Measurements from ENCODE around the gene DIRAS1.

DIRAS1 gene

DNA sequence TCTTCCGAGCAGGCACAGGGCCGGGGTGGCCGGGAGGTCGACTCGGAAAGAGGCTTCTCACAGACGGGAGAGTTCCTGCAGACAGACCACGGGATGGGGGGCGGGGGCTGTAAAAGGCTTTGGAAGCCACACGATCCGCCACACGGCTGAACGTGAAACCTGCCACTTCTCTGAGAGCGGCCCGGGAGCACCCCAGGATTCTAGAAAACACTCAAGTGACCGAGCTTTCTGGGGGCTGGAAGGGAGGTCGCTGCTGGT, 34.2 kb upstream of the DIRAS1 start:
- Histone ChIP-seq H3K4me3 (ENCODE audit: low read length) (no peak overlapping the region), H3K9me2 (replicated peaks; ENCODE audit: control insufficient read depth, low read length) (no peaks in the 10 kb centered on the region), H4K20me1 (ENCODE audit: control insufficient read depth, insufficient read depth, low read depth, low read length) (no peaks in the 10 kb centered on the region), H3K36me3 (ENCODE audit: control insufficient read depth, low read length) (peaks cover 50% of the 10 kb centered on the region), H3K79me2 (ENCODE audit: control insufficient read depth, low read length) (no peaks in the 10 kb centered on the region), H3K27ac (ENCODE audit: low read depth, low read length) (no peak overlapping the region), H3K4me1 (ENCODE audit: control insufficient read depth, low read length) (peaks cover 10% of the 10 kb centered on the region), H3K27me3 (ENCODE audit: control insufficient read depth, low read length) (no peaks in the 10 kb centered on the region), H3F3A (ENCODE audit: control insufficient read depth, insufficient read depth) (peaks cover 2% of the 10 kb centered on the region), H3K9me3 (ENCODE audit: control insufficient read depth, insufficient read depth, low read length) (no peaks in the 10 kb centered on the region), H3K4me2 (ENCODE audit: low read length) (no peak overlapping the region)
- TF ChIP-seq EZH2phosphoT487 (IDR thresholded peaks at IDR 0.05; ENCODE audit: borderline replicate concordance, low read length) (no peak), CTCF (IDR thresholded peaks at IDR 0.05; ENCODE audit: low read depth, low read length, poor library complexity, severe bottlenecking) (no peak)

GRCh38 chr19:2754659-2755447, 33.7 kb upstream of the DIRAS1 start:
- Histone ChIP-seq H3K4me2 (ENCODE audit: low read length) (no peak overlapping the region), H4K20me1 (ENCODE audit: control insufficient read depth, insufficient read depth, low read depth, low read length) (no peaks in the 10 kb centered on the region), H3K4me3 (ENCODE audit: low read length) (no peak overlapping the region), H3F3A (ENCODE audit: control insufficient read depth, insufficient read depth) (peaks cover 6% of the 10 kb centered on the region), H3K9me2 (replicated peaks; ENCODE audit: control insufficient read depth, low read length) (no peaks in the 10 kb centered on the region), H3K27ac (ENCODE audit: low read depth, low read length) (no peak overlapping the region), H3K79me2 (ENCODE audit: control insufficient read depth, low read length) (no peaks in the 10 kb centered on the region), H3K9me3 (ENCODE audit: control insufficient read depth, insufficient read depth, low read length) (no peaks in the 10 kb centered on the region), H3K36me3 (ENCODE audit: control insufficient read depth, low read length) (peaks cover 50% of the 10 kb centered on the region), H3K27me3 (ENCODE audit: control insufficient read depth, low read length) (no peaks in the 10 kb centered on the region), H3K4me1 (ENCODE audit: control insufficient read depth, low read length) (peaks cover 16% of the 10 kb centered on the region)
- TF ChIP-seq EZH2phosphoT487 (IDR thresholded peaks at IDR 0.05; ENCODE audit: borderline replicate concordance, low read length) (no peak), CTCF (IDR thresholded peaks at IDR 0.05; ENCODE audit: low read depth, low read length, poor library complexity, severe bottlenecking) (no peak)

GRCh38 chr19:2751438-2751830, 30.3 kb upstream of the DIRAS1 start:
- Histone ChIP-seq H3K27ac (ENCODE audit: low read depth, low read length) (no peak overlapping the region), H3K9me2 (replicated peaks; ENCODE audit: control insufficient read depth, low read length) (no peaks in the 10 kb centered on the region), H3F3A (ENCODE audit: control insufficient read depth, insufficient read depth) (peaks cover 6% of the 10 kb centered on the region), H3K4me1 (ENCODE audit: control insufficient read depth, low read length) (peaks cover 47% of the 10 kb centered on the region), H3K9me3 (ENCODE audit: control insufficient read depth, insufficient read depth, low read length) (no peaks in the 10 kb centered on the region), H4K20me1 (ENCODE audit: control insufficient read depth, insufficient read depth, low read depth, low read length) (no peaks in the 10 kb centered on the region), H3K4me3 (ENCODE audit: low read length) (no peak overlapping the region), H3K36me3 (ENCODE audit: control insufficient read depth, low read length) (peaks cover 21% of the 10 kb centered on the region), H3K4me2 (ENCODE audit: low read length) (no peak overlapping the region), H3K79me2 (ENCODE audit: control insufficient read depth, low read length) (no peaks in the 10 kb centered on the region), H3K27me3 (ENCODE audit: control insufficient read depth, low read length) (no peaks in the 10 kb centered on the region)
- TF ChIP-seq EZH2phosphoT487 (IDR thresholded peaks at IDR 0.05; ENCODE audit: borderline replicate concordance, low read length): no peak
- TF ChIP-seq CTCF (IDR thresholded peaks at IDR 0.05; ENCODE audit: low read depth, low read length, poor library complexity, severe bottlenecking): no peak
